ENCODE results near the gene ACTN1. TPM values are rescaled to one million over a fixed set of nuclear protein-coding genes. Genes with fewer than 3 reads are reported as not detected.

ACTN1 gene
- polyA plus RNA-seq, 1 experiment: 1,184 TPM

DNA sequence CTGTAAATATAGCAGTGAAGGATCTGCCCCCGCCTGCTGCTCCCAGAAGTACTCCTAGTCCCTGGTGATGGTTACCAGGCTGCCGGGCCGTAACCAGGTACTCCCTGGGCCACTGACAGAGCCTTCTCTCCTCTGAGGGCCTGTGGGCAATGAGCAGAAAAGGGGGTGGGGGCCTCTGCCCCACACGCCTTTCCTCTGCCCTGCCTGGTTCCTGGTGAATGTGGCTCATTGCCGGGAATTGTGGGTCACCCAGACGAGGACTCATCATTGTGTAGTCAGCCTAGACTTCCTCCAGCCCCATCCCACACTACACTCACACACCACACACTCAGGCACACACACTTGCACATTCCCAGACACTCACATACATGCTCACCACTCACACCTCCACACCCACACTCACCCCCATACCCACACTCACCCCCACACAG lies 35.7 kb upstream of the ACTN1 start:
- Histone ChIP-seq H3K4me3 (ENCODE audit: low read depth, low read length) (no peak overlapping the region), H3K27me3 (ENCODE audit: control insufficient read depth, insufficient read depth, low read length) (no peaks in the 10 kb centered on the region), H3K36me3 (ENCODE audit: control insufficient read depth, insufficient read depth, low read length) (no peaks in the 10 kb centered on the region)
- DNase-seq (ENCODE audit: low read depth): no peak
- TF ChIP-seq, protein P1, sequence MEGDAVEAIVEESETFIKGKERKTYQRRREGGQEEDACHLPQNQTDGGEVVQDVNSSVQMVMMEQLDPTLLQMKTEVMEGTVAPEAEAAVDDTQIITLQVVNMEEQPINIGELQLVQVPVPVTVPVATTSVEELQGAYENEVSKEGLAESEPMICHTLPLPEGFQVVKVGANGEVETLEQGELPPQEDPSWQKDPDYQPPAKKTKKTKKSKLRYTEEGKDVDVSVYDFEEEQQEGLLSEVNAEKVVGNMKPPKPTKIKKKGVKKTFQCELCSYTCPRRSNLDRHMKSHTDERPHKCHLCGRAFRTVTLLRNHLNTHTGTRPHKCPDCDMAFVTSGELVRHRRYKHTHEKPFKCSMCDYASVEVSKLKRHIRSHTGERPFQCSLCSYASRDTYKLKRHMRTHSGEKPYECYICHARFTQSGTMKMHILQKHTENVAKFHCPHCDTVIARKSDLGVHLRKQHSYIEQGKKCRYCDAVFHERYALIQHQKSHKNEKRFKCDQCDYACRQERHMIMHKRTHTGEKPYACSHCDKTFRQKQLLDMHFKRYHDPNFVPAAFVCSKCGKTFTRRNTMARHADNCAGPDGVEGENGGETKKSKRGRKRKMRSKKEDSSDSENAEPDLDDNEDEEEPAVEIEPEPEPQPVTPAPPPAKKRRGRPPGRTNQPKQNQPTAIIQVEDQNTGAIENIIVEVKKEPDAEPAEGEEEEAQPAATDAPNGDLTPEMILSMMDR (IDR thresholded peaks at IDR 0.05; ENCODE audit: insufficient read depth, low read depth, low read length): no peak
- POLR2A ChIA-PET: no interaction called here
- CTCF ChIA-PET: interaction anchor here (0.8 kb wide), 1 partner anchor 15 kb away, joined by 3 read pairs; no protein-coding TSS in a partner anchor

DNA sequence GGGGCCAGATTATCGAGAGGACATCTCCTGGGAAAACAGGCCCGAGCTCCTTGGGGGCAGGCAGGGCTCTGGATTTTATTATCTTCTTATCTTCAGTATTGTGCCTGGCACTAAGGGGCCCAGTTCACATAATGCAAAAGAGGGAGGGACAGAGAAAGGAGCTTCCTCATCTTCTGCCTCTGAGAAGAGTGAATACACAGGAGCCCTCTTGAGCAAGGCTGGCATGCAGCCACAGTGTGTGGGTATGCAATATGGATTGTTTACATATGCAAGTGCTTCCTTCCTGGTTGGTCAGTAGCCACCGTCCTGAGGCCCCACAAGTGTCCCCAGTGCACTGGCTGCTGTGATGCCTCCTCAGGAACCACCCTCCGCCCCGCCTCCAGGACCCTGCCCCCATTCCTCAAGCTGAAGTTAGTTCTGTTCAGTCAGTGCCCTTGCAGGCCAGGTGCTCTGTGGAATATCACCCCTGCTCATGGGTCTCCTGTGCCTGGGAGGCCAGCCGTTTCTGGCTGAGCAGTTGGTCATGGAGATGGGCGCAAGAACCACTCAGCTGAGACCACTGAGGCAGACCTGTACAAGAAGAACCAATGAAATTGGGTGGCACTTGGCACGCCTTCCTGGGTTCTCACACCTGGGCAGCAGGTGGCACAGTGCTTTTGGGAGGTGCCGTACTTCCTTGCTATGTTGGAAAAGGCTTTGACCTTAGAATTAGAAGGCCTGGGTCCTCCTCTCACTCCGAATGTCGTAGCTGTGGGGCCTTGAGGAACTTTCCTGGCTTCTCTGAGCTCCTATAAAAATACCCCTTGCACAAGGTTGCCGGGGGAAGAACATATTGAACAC lies 35.1 kb upstream of the ACTN1 start:
- ChIA-PET POLR2A (no interaction called here), CTCF (interaction anchor here (0.8 kb wide), 1 partner anchor 14 kb away, joined by 3 read pairs; no protein-coding TSS in a partner anchor)
- TF ChIP-seq, protein P1 (IDR thresholded peaks at IDR 0.05; ENCODE audit: insufficient read depth, low read depth, low read length): no peak
- Histone ChIP-seq H3K27me3 (ENCODE audit: control insufficient read depth, insufficient read depth, low read length) (no peaks in the 10 kb centered on the region), H3K36me3 (ENCODE audit: control insufficient read depth, insufficient read depth, low read length) (no peaks in the 10 kb centered on the region), H3K4me3 (ENCODE audit: low read depth, low read length) (no peak overlapping the region)
- DNase-seq (ENCODE audit: low read depth): no peak

DNA sequence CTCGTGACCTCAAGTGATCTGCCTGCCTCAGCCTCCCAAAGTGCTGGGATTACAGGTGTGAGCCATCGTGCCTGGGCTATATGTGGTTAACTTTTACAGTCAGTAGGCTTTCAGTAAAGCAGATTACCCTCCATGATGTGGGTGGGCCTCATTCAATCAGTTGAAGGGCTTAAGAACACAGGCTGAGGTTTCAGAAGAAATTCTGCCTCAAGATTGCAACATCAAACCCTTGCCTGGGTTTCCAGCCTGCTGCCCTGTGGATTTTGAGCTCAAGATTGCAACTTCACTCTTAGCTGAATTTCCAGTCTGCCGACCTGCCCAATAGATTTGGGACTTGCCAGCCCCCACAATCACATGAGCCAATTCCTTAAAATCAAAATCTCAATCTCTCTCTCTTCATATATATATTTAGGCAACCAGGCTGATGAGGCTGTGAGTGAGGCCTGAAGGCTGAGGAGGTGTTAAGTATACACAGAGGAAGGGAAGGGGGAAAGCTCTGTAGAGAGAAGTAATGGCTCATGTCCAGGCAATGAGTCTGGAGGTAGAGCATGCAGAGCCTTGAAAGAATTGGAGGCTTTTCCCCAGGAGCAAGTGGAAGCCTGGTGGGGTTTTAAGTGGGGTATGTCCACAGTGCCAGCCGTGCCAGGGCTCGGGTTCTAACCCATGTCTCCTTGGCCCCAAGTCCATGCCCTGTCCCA lies 33.3 kb upstream of the ACTN1 start:
- ChIA-PET CTCF (interaction anchor here (0.7 to 1.8 kb wide), 4 partner anchors 15 to 95 kb away, joined by 3 to 5 read pairs (median 4); no protein-coding TSS in a partner anchor), POLR2A (no interaction called here)
- Histone ChIP-seq H3K36me3 (ENCODE audit: control insufficient read depth, insufficient read depth, low read length) (no peaks in the 10 kb centered on the region), H3K27me3 (ENCODE audit: control insufficient read depth, insufficient read depth, low read length) (no peaks in the 10 kb centered on the region), H3K4me3 (ENCODE audit: low read depth, low read length) (no peak overlapping the region)
- no peak for DNase-seq (ENCODE audit: low read depth)
- TF ChIP-seq, protein P1 (IDR thresholded peaks at IDR 0.05; ENCODE audit: insufficient read depth, low read depth, low read length): no peak

DNA sequence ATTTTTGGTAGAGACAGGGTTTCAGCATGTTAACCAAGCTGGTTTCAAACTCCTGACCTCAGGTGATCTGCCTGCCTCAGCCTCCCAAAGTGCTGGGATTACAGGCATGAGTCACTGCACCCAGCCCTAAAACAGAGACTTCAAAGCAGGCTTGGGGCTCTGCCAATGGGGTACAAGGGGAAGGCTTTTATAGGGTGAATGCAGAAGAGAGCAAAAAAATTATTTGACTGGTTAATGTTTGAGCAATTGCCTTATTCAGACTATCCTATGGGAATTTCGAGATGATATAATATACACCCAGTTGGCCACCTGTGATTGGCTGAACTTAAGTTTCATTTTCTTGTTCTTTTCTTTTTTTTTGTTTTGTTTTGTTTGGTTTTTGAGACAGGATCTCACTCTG lies 31.5 kb upstream of the ACTN1 start:
- H3K4me3 ChIP-seq (ENCODE audit: low read depth, low read length): no peak overlapping the region
- no peaks in the 10 kb centered on the region for H3K27me3 ChIP-seq (ENCODE audit: control insufficient read depth, insufficient read depth, low read length)
- TF ChIP-seq, protein P1 (IDR thresholded peaks at IDR 0.05; ENCODE audit: insufficient read depth, low read depth, low read length): no peak
- no peak for DNase-seq (ENCODE audit: low read depth)
- ChIA-PET POLR2A (no interaction called here), CTCF (interaction anchor here (1.8 kb wide), 1 partner anchor 80 kb away, joined by 5 read pairs; no protein-coding TSS in a partner anchor)
- no peaks in the 10 kb centered on the region for H3K36me3 ChIP-seq (ENCODE audit: control insufficient read depth, insufficient read depth, low read length)

DNA sequence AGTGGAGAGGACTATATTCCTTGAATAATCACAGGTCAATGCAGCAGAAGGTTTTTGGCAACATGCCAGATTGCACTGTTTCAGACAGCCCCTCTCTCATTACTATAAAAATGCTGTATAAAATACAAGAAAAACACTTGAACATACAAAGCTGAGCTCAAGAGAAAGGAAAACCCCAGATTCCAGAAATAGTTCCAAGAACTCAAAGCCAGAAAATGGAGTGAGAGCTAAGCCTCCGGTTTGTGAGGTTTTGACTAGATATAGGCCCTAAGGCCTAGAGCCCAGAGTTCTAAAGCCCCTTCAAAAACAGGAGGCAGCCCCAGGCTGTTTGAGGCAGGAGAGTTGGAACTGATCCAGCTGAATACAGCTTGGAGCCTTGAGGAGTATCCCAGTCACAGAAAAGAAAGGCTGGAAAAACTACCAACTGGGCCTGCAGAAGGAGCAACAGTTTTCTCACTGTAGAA lies 29.4 kb upstream of the ACTN1 start:
- DNase-seq (ENCODE audit: low read depth): no peak
- POLR2A ChIA-PET: interaction anchor here (0.6 kb wide), 1 partner anchor 711 kb away, joined by 3 read pairs; no protein-coding TSS in a partner anchor
- Histone ChIP-seq H3K27me3 (ENCODE audit: control insufficient read depth, insufficient read depth, low read length) (no peaks in the 10 kb centered on the region), H3K4me3 (ENCODE audit: low read depth, low read length) (no peak overlapping the region), H3K36me3 (ENCODE audit: control insufficient read depth, insufficient read depth, low read length) (no peaks in the 10 kb centered on the region)
- TF ChIP-seq, protein P1 (IDR thresholded peaks at IDR 0.05; ENCODE audit: insufficient read depth, low read depth, low read length): no peak
- CTCF ChIA-PET: interaction anchor here (1.3 kb wide), 1 partner anchor 11 kb away, joined by 3 read pairs; no protein-coding TSS in a partner anchor

Measured in BJ (cell line).